Neutrophil (primary cell): Measurements from ENCODE around the gene RGS14.
"Not testable (repeated sequence)": the region's sequence is repeated elsewhere in the genome, so short reads cannot be mapped to it uniquely, and the experiment has no call there.

Experiments
- H3K27ac ChIP-seq: fragments of 200-600 bp; sonication (generic); 2 replicates; pipeline ENCODE4 v1.5.1; 2016; ENCODE audit warnings: mild to moderate bottlenecking, moderate library complexity
- H3K27me3 ChIP-seq: fragments of 200-600 bp; sonication (generic); 2 replicates; pipeline ENCODE4 v1.6.0; 2016; ENCODE audit warnings: mild to moderate bottlenecking
- H3K36me3 ChIP-seq: fragments of 200-600 bp; sonication (generic); 2 replicates; pipeline ENCODE4 v1.5.1; 2017
- H3K4me1 ChIP-seq, 2 experiments: fragments of 200-600 bp in 1 of 2; sonication (generic) in 1 of 2; 1 replicate in 1 of 2; 2 replicates in 1 of 2; pipeline versions ENCODE4 v1.5.1 to v1.6.1; 2013 to 2016; ENCODE audit warnings: low read depth in 1 of 2, low read length in 1 of 2, mild to moderate bottlenecking in 1 of 2, moderate library complexity in 1 of 2; ENCODE audit not compliant: control insufficient read depth in 1 of 2, insufficient read depth in 1 of 2
- H3K4me3 ChIP-seq, 2 experiments: fragments of 200-600 bp in 1 of 2; sonication (generic) in 1 of 2; 1 replicate in 1 of 2; 2 replicates in 1 of 2; pipeline ENCODE4 v1.5.1; 2013 to 2016; ENCODE audit warnings: low read depth in 1 of 2, low read length in 1 of 2, mild to moderate bottlenecking in 1 of 2, moderate library complexity in 1 of 2
- H3K9me3 ChIP-seq: fragments of 200-600 bp; sonication (generic); 2 replicates; pipeline ENCODE4 v1.5.1; 2016
- TF ChIP-seq, protein P1 (sequence below): fragments of 200-600 bp; sonication (generic); IDR thresholded peaks from 2 replicates; pipeline ENCODE4 v1.5.1; 2016; ENCODE audit warnings: antibody characterized with exemption

The RGS14 gene

DNA sequence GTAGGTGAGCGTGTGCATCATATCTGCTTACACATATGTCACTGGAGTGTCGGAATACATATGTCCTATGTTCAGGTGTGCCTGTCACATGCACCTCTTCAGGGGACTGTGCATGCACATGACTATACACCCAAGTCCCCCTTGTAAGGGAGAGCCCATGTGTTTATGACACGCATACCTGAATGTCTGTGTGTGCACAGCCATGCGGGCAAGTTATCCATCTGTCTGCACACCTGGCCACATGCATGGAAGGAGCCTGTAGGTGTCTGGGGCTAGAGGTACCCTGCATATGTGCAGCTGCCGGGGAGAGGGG is 622 bp upstream of the RGS14 start:
- H3K27ac ChIP-seq, result peak overlapping the region; percentile 93
- peaks cover 5% of the 10 kb centered on the region for H3K36me3 ChIP-seq
- TF ChIP-seq, protein P1, sequence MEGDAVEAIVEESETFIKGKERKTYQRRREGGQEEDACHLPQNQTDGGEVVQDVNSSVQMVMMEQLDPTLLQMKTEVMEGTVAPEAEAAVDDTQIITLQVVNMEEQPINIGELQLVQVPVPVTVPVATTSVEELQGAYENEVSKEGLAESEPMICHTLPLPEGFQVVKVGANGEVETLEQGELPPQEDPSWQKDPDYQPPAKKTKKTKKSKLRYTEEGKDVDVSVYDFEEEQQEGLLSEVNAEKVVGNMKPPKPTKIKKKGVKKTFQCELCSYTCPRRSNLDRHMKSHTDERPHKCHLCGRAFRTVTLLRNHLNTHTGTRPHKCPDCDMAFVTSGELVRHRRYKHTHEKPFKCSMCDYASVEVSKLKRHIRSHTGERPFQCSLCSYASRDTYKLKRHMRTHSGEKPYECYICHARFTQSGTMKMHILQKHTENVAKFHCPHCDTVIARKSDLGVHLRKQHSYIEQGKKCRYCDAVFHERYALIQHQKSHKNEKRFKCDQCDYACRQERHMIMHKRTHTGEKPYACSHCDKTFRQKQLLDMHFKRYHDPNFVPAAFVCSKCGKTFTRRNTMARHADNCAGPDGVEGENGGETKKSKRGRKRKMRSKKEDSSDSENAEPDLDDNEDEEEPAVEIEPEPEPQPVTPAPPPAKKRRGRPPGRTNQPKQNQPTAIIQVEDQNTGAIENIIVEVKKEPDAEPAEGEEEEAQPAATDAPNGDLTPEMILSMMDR, result no peak
- no peaks in the 10 kb centered on the region for H3K9me3 ChIP-seq
- peak overlapping the region; percentile 82 to 96 for H3K4me3 ChIP-seq
- H3K27me3 ChIP-seq, result no peaks in the 10 kb centered on the region
- H3K4me1 ChIP-seq, result peaks cover 87 to 96% of the 10 kb centered on the region in 2 experiments

DNA sequence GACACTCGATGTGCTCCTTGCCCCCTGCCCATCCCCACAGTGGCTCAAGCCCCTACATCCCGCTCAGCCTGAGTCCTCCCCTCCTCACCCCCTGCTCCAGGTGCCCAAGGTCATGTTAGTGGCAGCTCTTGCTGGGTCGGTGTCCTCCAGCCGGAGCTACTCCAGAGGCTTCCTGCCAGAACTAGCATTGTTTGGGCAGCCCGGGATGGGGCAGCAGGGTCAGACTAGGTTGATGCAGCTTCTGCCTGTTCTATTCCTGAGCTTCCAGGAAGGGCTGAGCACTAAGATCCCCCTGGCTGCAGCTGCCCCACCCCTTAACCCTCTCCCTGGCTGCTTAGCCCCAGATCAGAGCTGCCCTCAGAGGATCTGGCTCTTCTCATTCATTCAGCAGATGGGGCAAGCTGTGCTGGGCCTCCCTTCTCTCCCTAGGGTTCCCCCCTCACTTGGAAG is 671 bp downstream of the RGS14 start:
- peak overlapping the region; percentile 82 to 96 for H3K4me3 ChIP-seq
- no peaks in the 10 kb centered on the region for H3K9me3 ChIP-seq
- H3K27ac ChIP-seq, result peak overlapping the region; percentile 93
- peaks cover 87 to 95% of the 10 kb centered on the region in 2 experiments for H3K4me1 ChIP-seq
- TF ChIP-seq, protein P1, result no peak
- no peaks in the 10 kb centered on the region for H3K27me3 ChIP-seq
- H3K36me3 ChIP-seq, result peaks cover 5% of the 10 kb centered on the region

DNA sequence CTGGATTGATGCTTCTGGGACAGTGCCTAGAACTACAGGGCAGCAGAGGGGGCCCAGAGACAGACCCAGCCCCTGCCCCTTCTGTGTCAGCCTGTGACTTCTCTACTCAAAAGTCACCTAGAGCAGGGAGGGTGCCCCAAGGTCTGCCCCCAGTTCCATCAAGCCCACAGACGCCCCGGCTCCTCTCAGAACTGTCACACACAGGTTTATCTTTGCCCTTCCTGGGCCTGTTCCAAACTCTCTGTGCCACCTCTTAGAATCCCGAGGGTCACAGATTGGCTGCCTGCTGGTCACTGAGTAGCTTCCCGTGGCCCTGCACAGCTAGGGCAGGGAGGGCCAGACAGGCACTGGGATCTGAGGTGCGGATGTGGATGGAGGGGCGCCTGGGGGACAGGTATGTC is 1.7 kb downstream of the RGS14 start:
- peaks cover 89 to 95% of the 10 kb centered on the region in 2 experiments for H3K4me1 ChIP-seq
- no peaks in the 10 kb centered on the region for H3K9me3 ChIP-seq
- TF ChIP-seq, protein P1, result no peak
- H3K27me3 ChIP-seq, result no peaks in the 10 kb centered on the region
- H3K4me3 ChIP-seq, result peak overlapping the region; percentile 82 to 96
- H3K36me3 ChIP-seq, result peaks cover 12% of the 10 kb centered on the region
- peak overlapping the region; percentile 93 for H3K27ac ChIP-seq

DNA sequence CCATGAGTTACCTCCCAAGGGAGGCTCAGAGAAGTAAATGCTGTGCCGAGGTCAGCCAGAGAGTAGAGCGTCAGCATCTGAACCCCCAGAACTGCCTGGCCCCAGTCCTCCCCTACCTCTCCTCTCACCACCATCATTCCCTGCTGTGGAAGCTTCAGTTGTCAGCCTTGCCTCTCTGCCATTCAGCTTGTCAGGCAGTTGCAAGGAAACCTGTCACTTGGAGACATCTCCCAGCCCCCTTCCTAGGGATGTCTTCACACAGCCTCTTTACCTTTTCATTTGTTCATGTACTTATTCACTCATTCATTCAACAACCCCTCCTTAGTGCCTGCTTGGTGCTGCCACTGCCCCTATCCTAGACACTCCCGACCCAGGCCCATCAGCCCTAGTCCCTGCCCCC is 2.1 kb downstream of the RGS14 start:
- no peaks in the 10 kb centered on the region for H3K27me3 ChIP-seq
- TF ChIP-seq, protein P1, result no peak
- peaks cover 15% of the 10 kb centered on the region for H3K36me3 ChIP-seq
- H3K4me3 ChIP-seq, result peak overlapping the region; percentile 82 to 96
- H3K9me3 ChIP-seq, result no peaks in the 10 kb centered on the region
- H3K4me1 ChIP-seq, result peaks cover 89 to 95% of the 10 kb centered on the region in 2 experiments
- H3K27ac ChIP-seq, result peak overlapping the region; percentile 93

DNA sequence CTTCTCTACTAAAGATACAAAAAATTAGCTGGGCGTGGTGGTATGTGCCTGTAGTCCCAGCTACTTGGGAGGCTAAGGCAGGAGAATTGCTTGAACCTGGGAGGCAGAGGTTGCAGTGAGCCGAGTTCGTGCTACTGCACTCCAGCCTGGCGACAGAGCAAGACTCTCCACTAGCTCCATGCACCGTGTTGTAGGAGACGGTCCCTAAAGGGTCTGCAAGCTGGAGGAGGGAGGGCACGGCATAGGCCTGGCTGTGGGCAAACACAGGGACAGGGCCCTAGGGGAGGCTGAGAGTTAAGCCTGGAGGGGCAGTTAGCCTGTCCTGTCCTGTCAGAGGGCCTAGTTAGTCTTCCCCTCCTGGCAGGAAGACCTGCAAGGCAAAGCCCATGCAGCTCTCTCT is 3.0 kb downstream of the RGS14 start:
- H3K9me3 ChIP-seq, H3K27me3 ChIP-seq: not testable (repeated sequence)
- Histone ChIP-seq H3K4me3 (peak overlapping the region; percentile 62 to 82), H3K4me1 (peaks cover 81 to 88% of the 10 kb centered on the region in 2 experiments), H3K36me3 (peaks cover 22% of the 10 kb centered on the region), H3K27ac (peak overlapping the region; percentile 93)

DNA sequence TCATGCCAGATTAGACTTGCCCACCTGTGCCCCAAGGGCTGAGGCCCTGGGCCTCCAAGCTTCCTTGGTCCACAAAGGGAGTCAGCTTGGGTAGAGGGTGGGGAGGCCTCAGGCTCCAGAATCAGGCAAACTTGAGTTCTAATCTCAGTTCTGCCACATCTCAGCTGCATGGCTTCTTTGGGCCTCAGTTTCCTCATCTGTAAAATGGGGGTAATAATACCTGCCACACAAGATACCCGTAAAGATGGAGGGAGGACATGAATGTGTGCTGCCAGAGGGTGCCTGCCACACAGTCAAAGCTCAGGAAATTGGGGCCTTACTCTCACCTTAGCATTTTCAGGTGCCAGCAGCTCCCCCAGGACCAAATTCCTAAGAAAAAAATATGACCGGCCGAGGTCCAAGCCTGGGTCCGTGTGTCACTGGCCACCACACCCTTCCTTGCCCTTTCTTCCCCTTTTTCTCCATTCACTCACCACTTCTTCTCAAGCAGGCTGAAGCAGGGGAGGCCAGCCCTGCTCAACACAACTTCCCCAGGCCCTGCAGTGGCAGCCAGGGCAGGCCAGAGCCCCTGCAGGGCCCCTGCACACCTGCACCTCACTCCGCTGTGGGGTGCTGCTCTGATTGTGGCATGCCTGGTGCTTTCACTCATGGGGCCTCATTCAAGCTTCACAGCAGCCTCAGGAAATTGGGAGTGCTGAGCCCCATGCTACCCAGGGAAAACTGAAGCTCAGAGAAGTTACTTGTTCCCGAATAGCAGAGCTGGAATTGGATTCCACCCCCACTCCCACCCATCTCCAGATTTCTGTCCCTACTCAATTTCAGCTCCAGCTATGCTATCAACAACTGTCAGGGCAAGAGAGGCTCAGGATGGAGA is 3.9 kb downstream of the RGS14 start:
- peak overlapping the region; percentile 62 to 82 for H3K4me3 ChIP-seq
- no peaks in the 10 kb centered on the region for H3K27me3 ChIP-seq
- no peaks in the 10 kb centered on the region for H3K9me3 ChIP-seq
- TF ChIP-seq, protein P1, result peak; percentile 49
- peak overlapping the region; percentile 93 for H3K27ac ChIP-seq
- peaks cover 72 to 78% of the 10 kb centered on the region in 2 experiments for H3K4me1 ChIP-seq
- peaks cover 31% of the 10 kb centered on the region for H3K36me3 ChIP-seq
